H1 (cell line): ENCODE measurements around the gene PXT1. TPM values are rescaled to one million over a fixed set of nuclear protein-coding genes. Genes with fewer than 3 reads are reported as not detected.

Experiments used
- CHD2 ChIP-seq: IDR thresholded peaks from 2 replicates; pipeline ENCODE4 v1.6.1; 2012; ENCODE audit warnings: low read length, improper control_type of control experiment
- CHD7 ChIP-seq: fragments of 300-600 bp; sonication (generic); IDR thresholded peaks from 2 replicates; pipeline ENCODE4 v1.7.1; 2012; ENCODE audit warnings: low read length, moderate library complexity, mild to moderate bottlenecking, inconsistent platforms; ENCODE audit not compliant: insufficient replicate concordance
- RBBP5 ChIP-seq: IDR thresholded peaks from 2 replicates; pipeline ENCODE4 v1.7.1; 2012; ENCODE audit warnings: low read depth, mild to moderate bottlenecking, inconsistent platforms, low read length, moderate library complexity, borderline replicate concordance
- SP1 ChIP-seq: IDR thresholded peaks from 2 replicates; pipeline ENCODE4 v1.6.1; 2011; ENCODE audit warnings: low read depth, low read length
- SUZ12 ChIP-seq: fragments of 200-600 bp; sonication (generic); IDR thresholded peaks from 2 replicates; pipeline ENCODE4 v1.6.1; 2012; ENCODE audit warnings: mild to moderate bottlenecking, inconsistent platforms, low read length, moderate library complexity, mixed read lengths
- TEAD4 ChIP-seq: IDR thresholded peaks from 2 replicates; pipeline ENCODE4 v1.6.1; 2012; ENCODE audit warnings: low read depth, low read length, inconsistent platforms, mixed read lengths
- polyA plus RNA-seq, 7 experiments: library from polyadenylated mRNA; depleted of rRNA in 3 of 7; stranded (reverse) in 5 of 7; unstranded in 2 of 7; fragments of >200 nt in 5 of 7; fragments of 200-250 nt in 2 of 7; gene quantifications; 1 replicate in 5 of 7; 2 replicates in 1 of 7; 4 replicates in 1 of 7; pipeline versions ENCODE4 v1.2.1 to v1.2.3, GENCODE V29; 2011 to 2013; ENCODE audit warnings: missing spikeins in 2 of 7, mixed read lengths in 2 of 7
- total RNA-seq: library from RNA; stranded (reverse); fragmentation: NEBNext Ultra II Directional; extraction: Animal tissue kit (Norgen Biotek cat#: 25700); gene quantifications from 2 replicates; pipeline ENCODE4 v1.2.1, GENCODE V29; 2021

Gene PXT1
- total and polyA plus RNA-seq, 2 of the 8 experiments (the other 6 are each of a cell fraction or from before 2014, with no cell fraction given), result 0.06 TPM; not detected in 1

DNA sequence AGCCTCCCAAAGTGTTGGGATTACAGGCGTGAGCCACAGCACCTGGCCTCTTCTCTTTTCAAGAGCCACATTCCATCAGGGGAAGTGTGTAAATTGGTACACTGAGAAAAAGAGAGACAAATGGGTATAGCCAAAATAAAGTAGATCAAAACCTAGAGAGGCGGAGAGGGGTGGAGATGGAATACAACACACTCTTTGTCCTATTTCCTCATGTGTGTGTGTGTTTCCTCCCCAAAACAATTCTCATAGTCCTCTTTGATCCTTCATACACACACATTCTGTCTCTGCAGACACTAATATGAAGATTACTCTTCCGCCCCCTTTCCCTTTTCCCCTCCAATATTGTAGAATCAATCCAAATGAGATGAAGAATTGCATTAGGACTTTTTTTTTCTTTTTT, 16.0 kb downstream of the PXT1 start (continued):
- TF ChIP-seq TEAD4 (no peak), SP1 (no peak), CHD2 (no peak), SUZ12 (no peak), CHD7 (no peak), RBBP5 (no peak)
